Left renal cortex interstitium (tissue), 4 donors: ENCODE measurements around the gene SEMA6C. TPM values are rescaled to one million over a fixed set of nuclear protein-coding genes. Genes with fewer than 3 reads are reported as not detected.
A peak's percentile ranks its signal among the peaks of the same experiment; 100 is the strongest.
"Not testable (repeated sequence)": the region's sequence is repeated elsewhere in the genome, so short reads cannot be mapped to it uniquely, and the experiment has no call there.

ENCODE experiments used
- DNase-seq, 4 donors: peaks; one replicate each; pipeline ENCODE4 v3.0.0-alpha.2; 2013; ENCODE audit warnings: low read depth in 4 of 4, low spot score in 2 of 4, missing footprints in 1 of 4
- polyA plus RNA-seq, 4 donors: library from polyadenylated mRNA; unstranded; fragments of 120-200 nt; gene quantifications; one replicate each; pipeline ENCODE4 v1.2.1, GENCODE V29; 2013; ENCODE audit not compliant: insufficient read length in 4 of 4

Gene SEMA6C
- polyA plus RNA-seq, 4 donors = 22.4 to 34.6 (median 28.6) TPM

DNA sequence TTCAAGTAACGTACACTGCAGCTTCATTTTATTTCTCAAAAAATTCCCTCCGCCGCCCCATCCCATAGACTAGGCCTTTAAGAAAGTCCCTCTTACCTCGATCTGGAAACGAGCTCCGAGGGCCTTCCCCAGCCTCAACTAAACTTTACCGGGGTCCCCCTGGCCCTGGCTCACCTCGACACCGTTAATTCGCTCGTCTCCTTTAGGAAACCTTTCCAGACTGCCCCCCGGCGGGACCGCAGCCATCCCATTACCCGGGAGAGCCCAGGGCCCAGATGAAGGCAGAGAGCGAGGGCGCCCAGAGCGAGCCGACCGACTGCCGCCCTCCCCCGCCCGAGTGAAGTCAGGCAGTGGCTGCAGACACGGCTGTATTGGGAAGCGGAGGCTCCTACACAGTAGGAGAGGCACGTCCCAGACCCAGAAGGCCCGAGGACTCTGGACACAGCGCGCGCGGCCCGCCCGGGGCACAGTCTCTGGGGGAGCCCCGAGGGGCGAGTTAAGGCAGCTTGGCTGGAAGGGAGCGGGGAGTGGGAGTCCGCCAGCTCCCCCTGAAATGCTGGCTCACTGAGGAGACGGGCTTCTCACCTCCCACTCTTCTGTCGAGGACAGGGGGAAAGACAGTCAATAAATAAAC is 14.6 kb downstream of the SEMA6C start:
- DNase-seq = peak in 2 of 4 donors; percentile 25 to 42

DNA sequence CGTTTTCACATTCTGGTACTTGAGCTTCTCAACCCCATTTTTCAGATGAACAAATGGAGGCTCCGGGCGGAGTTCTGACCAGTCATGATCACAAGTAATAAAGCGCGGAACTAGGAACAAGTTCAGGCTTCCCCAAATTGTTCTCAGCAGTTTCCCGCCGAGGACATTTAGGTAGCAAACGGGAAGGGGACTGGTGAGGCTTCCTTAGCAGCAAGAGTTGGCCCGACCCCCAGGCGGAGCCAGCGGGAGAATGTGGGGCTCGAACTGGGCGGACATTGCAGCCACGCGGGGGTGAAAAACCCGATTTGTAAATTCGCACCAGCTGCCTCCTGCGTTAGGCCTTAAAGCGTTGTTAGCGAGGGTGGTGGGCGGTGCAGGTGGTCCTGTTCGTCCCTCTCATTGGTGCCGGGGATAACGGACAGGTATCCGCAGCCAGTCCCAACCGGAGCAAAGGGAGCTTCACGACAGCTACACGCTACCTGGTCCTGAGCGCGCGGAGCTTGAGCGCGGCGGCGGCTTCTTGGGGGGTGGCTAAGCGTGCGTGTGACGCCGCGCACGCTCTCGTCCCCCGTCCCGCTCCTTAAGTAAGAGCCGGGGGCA is 15.3 kb downstream of the SEMA6C start:
- peak in 3 of 4 donors; percentile 86 to 92 (median 87) for DNase-seq

DNA sequence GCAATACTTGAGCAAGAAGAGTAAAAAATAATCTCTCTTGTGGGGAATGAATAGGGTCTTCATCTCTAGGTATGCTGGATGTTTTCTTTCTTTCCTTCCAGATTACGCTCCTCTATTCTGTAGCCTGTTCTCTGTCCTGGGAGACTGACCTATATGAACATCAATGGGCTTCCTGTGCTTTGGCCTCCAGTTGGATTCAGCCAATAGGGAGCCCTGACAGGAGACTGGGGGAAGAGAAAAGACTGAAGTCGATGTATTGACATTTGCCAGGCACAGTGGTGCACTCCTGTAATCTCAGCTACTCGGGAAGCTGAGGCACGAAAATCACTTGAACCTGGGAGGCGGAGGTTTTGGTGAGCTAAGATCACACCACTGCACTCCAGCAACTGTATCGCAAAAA is 17.6 kb downstream of the SEMA6C start:
- no peak for DNase-seq

DNA sequence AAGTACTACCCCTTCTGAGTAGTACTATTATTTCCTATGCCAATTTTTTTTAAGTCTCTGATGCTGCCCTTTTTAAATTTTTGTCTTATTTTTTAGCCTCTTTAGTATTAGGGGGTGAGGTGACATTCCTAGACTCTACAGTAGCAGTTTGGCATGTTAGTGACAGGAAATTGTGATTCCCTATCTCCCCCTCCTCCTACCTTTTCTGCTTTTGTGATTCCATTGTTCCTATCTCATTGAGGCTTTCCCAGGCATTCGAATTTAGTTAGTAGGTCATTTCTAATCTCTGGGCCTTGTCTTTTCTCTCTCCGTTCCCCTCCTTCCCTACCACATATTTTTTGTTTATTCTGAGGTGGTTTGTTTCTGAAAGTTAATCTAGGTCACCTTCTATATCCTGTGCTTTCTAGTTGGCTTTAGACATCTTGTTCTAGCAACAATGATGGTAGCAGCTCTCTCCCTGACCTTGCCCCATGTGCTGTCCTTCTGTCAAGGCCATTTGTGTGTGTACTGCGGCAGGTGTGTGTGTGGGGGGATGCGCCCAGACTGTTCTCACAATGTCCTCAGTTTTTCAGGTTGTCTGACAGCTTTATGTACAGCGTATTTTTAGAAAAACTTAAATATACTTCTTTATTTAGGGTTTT is 21.5 kb downstream of the SEMA6C start:
- no peak for DNase-seq

DNA sequence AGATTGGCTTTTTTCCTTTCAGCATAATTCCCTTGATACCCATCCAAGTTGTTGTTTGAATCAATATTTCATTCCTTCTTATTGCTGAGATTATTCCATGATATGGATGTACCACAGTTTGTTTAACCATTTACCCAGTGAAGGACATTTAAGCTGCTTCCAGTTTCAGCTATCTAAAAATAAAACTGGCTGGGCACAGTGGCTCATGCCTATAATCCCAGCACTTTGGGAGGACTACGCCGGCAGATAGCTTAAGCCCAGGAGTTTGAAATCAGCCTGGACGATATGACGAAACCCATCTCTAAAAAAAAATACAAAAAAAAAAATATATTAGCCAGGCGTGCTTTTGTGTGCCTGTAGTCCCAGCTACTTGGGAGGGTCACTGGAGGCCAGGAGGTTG is 32.6 kb downstream of the SEMA6C start:
- no peak for DNase-seq

DNA sequence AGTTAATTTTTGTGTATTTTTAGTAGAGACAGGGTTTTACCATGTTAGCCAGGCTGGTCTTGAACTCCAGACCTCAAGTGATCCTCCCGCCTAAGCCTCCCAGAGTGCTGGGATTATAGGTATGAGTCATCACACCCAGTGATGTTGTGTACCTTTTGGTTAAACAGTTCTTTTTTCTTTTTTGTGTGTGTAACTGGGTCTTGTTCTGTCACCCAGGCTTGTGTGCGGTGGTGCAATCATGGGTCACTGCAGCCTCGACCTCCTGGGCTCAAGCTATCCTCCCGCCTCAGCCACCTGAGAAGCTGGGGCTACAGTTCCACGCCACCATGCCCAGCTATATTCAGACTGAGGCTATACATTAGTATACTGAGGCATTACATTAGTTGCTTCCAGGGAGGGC is 38.1 kb downstream of the SEMA6C start:
- DNase-seq = no peak

DNA sequence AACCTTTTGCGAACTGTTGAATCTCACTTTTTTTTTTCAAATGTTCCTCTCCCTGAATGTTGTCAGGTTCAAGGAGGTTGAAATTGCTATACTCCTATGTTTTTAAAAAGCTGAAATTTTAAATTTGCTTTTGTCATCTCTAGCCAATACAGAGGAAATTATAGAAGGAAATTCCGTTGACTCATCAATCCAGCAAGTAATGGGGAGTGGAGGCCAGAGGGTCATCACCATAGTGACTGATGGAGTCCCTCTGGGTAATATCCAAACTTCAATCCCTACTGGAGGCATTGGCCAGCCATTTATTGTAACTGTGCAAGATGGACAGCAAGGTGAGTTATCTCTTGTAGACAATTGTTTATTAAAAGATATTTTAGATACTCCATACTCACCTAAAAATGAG is 39.5 kb downstream of the SEMA6C start:
- no peak for DNase-seq

DNA sequence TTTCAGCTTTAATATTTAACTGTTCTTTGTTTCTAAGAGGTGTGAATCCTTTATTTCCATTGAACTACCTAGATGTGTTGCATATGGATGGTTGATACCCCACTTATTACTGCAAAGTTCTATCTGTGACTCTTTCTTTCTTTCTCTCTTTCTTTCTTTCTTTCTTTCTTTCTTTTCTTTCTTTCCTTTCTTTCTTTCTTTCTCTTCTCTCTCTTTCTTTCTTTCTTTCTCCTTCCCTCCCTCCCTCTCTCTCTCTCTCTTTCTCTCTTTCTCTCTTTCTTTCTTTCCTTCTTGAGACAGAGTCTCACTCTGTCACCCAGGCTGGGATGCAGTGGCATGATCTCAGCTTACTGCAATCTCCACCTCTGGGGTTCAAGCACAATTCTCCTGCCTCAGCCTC is 41.8 kb downstream of the SEMA6C start:
- DNase-seq = no peak

DNA sequence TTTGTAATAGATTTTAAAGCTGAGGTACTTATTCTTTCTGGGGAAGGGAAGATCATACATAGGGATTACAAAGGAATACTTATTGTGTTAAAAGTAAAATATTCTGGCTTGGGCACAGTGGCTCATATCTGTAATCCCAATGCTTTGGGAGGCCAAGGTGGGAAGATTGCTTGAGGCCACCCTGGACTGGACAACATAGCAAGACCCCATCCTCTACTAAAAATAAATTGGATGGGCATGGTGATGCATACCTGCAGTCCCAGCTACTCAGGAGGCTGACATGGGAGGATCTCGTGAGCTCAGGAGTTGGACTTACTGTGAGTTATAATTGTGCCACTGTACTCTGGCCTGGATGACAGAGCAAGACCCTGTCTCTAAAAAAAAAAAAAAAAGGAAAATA is 48.3 kb downstream of the SEMA6C start:
- DNase-seq = no peak

DNA sequence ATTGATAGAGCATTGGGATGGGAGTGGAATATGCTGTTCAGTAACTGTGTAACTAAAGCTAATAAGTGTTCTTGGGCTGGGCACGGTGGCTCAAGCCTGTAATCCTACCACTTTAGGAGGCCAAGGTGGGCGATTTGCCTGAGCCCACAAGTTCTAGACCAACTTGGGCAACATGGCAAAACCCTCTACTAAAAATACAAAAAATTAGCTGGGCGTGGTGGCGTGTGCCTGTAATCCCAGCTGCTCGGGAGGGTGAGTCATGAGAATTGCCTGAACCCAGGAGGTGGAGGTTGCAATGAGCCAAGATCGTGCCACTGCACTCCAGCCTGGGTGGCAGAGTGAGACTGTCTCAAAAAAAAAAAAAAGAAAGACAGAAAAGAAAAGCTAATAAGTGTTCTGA is 49.0 kb downstream of the SEMA6C start:
- DNase-seq = not testable (repeated sequence)

DNA sequence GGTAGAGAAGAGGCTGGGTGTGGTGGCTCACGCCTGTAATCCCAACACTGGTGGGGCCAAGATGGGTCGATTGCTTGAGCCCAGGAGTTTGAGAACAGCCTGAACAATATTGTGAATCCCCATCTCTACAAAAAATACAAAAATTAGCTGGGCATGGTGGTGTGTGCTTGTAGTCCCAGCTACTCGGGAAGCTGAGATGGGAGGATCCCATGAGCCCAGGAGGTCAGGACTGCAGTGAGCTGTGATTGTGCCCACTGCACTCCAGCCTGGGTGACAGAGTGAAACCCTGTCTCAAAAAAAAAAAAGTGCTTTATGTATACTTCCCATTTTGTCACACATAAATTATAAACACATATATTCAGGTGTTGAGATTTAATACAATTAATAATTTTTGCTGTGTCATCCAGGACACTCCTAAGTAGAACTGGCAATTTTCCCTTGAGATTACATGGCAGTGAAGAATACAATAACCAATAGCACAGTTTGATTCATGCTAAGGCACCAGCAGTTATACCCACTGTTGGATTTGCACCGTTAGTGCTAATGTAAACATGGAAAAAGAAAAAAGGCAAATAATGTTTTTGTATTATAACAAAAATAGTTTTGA is 60.4 kb downstream of the SEMA6C start:
- no peak for DNase-seq

Other genes with a start within 250 kb of the SEMA6C start
- gene SETDB1, start 220.3 kb downstream of the SEMA6C start, polyA plus RNA-seq = 10 to 100 TPM; 57.6 to 94.5 (median 80.2) TPM
- 100 to 1,000 TPM; 275 to 297 (median 293) TPM for gene CERS2, start 171.8 kb downstream of the SEMA6C start, polyA plus RNA-seq
- gene ANXA9, start 164.3 kb downstream of the SEMA6C start, polyA plus RNA-seq = 10 to 100 TPM; 12.3 to 18.6 (median 15.7) TPM
- 10 to 100 TPM; 38.1 to 59.4 (median 46.7) TPM for gene MINDY1, start 139.7 kb downstream of the SEMA6C start, polyA plus RNA-seq
- 10 to 100 TPM; 40.6 to 47.9 (median 43.7) TPM for gene PRUNE1, start 138.2 kb downstream of the SEMA6C start, polyA plus RNA-seq
- 1 to 10 TPM; 1.3 to 5.2 (median 2.7) TPM for gene BNIPL, start 110.0 kb downstream of the SEMA6C start, polyA plus RNA-seq
- 10 to 100 TPM in 2 of 4 donors, 1 to 10 TPM in 2; 9.0 to 14.8 (median 10.2) TPM for gene C1orf56, start 98.9 kb downstream of the SEMA6C start, polyA plus RNA-seq
- gene CDC42SE1, start 87.0 kb downstream of the SEMA6C start, polyA plus RNA-seq = 10 to 100 TPM; 60.1 to 86.6 (median 80.3) TPM
- gene MLLT11, start 86.2 kb downstream of the SEMA6C start, polyA plus RNA-seq = 10 to 100 TPM; 24.0 to 26.1 (median 24.6) TPM
- 10 to 100 TPM in 3 of 4 donors, 1 to 10 TPM in 1; 9.6 to 14.9 (median 11.6) TPM for gene GABPB2, start 75.9 kb downstream of the SEMA6C start, polyA plus RNA-seq
- 1 to 10 TPM; 1.2 to 2.2 (median 1.3) TPM for gene TNFAIP8L2, start 10.0 kb upstream of the SEMA6C start, polyA plus RNA-seq
- gene LYSMD1, start 19.3 kb upstream of the SEMA6C start, polyA plus RNA-seq = 10 to 100 TPM; 15.6 to 19.7 (median 16.8) TPM
- gene SCNM1, start 19.5 kb upstream of the SEMA6C start, polyA plus RNA-seq = 10 to 100 TPM; 35.1 to 42.5 (median 41.1) TPM
- gene TMOD4, start 29.4 kb upstream of the SEMA6C start, polyA plus RNA-seq = 1 to 10 TPM in 3 of 4 donors, under 1 TPM in 1; 0.75 to 1.5 (median 1.2) TPM
- 10 to 100 TPM; 66.6 to 74.2 (median 71.6) TPM for gene VPS72, start 43.6 kb upstream of the SEMA6C start, polyA plus RNA-seq
- 10 to 100 TPM; 51.5 to 76.7 (median 70.4) TPM for gene PIP5K1A, start 51.9 kb upstream of the SEMA6C start, polyA plus RNA-seq
- 100 to 1,000 TPM; 162 to 171 (median 168) TPM for gene PSMD4, start 108.1 kb upstream of the SEMA6C start, polyA plus RNA-seq
- 10 to 100 TPM; 21.6 to 30.0 (median 26.4) TPM for gene ZNF687, start 135.7 kb upstream of the SEMA6C start, polyA plus RNA-seq
- 10 to 100 TPM; 59.0 to 77.4 (median 67.2) TPM for gene PI4KB, start 180.8 kb upstream of the SEMA6C start, polyA plus RNA-seq
- gene RFX5, start 200.6 kb upstream of the SEMA6C start, polyA plus RNA-seq = 10 to 100 TPM; 43.5 to 49.2 (median 47.0) TPM
- 10 to 100 TPM; 52.1 to 60.5 (median 52.9) TPM for gene SELENBP1, start 226.1 kb upstream of the SEMA6C start, polyA plus RNA-seq